SIG-M5 treated with dmso at 0.1 percent for 504 hours (cell line): ENCODE data around the gene FUBP3.

Experiments
- DNase-seq: peaks from one replicate; lab custom pipeline; 2025; ENCODE audit not compliant: unreplicated experiment; lab: John Stamatoyannopoulos, UW

FUBP3 gene

GRCh38 chr9:130633336-130634190 lies 54.2 kb downstream of the FUBP3 start:
- DNase-seq = no peak

DNA sequence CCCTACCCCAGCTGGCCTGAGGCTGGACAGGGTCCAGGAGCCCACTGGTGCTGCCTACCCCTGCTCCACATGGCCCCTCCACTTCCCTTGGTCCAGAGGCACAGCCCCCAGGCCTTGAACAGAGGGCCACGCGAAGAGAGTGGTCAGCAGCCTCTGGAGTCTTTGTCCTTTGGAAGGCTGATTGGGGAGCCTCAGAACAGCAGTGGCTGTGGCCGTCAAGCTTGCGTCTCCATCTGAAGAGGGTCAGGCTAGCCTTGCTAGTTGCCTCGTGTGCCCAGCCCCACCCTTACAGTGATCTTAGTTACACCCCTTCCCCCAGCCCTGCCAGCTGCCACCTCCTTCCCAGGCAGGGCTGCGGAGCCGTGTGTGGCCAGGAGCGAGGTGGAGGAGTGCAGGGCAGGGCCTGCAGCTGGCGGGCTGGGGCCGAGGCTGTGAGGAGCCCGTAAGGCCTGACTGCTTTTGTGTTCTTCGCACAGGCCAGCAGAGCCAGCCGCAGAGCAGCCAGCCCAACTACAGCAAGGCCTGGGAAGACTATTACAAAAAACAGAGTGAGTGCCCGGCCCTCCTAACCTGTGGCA lies 54.9 kb downstream of the FUBP3 start:
- no peak for DNase-seq

DNA sequence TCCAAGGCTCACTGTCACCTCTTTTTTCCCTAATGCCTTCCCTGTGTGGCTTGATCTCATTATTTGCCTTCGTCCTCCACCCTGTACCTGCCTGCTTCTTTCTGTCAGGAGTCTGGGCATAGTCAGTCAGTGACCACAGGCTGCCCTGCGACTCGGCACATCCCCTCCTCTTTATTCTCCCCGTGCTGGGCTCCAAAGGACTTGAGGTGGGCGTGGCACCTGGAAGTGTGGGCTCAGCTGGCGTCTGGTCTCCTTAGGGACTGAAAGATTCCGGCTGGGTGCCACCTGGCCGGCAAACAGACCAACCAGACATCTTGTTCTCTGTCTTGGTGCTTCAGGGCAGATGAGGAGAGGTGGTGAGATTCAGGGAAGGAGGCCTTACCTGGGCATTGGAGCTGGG lies 55.4 kb downstream of the FUBP3 start:
- DNase-seq = no peak

- DNase-seq = no peak
These were observed 55.9 kb downstream of the FUBP3 start for GRCh38 chr9:130635306-130635705.

DNA sequence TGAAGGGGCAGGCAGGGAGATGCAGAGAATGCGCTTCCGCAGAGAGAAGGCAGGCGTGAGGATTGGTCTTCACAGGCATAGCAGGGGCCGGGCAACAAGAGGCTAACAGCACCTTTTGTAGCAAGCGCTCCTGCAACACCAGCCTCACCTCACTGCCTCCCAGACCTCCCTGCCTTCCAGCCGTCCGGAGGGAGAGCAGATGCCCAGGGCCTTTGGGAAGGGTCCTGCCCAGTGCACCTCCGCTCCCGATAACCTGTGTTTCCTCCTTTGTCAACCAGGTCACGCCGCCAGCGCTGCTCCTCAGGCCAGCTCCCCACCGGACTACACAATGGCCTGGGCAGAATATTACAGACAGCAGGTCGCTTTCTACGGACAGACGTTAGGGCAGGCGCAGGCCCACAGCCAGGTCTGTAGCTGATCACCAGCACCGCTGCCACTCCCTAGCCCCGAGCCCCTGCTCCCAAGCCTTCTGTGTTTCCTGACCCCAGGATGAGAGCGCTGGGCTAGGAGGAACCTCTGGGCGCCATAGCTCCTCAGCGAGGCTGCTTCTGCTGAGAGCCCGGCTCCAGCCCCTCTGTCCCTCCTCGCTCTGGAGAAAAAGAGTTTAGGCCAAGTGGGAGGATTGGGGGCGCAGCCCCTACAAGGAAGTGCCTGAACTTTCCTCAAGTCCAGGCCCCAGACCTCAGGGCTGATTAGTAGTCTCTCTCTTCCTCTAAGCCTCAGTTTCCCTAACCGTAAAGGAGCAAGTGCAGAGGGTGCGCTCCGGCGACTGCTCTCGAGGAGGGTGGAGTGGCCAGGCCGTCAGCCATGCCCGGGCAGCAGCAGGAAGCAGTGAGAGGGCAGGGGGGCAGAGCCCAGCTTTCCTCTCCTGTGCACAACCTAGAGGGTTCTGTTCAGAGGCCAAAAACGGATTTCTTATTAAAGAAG lies 56.6 kb downstream of the FUBP3 start:
- DNase-seq = no peak

DNA sequence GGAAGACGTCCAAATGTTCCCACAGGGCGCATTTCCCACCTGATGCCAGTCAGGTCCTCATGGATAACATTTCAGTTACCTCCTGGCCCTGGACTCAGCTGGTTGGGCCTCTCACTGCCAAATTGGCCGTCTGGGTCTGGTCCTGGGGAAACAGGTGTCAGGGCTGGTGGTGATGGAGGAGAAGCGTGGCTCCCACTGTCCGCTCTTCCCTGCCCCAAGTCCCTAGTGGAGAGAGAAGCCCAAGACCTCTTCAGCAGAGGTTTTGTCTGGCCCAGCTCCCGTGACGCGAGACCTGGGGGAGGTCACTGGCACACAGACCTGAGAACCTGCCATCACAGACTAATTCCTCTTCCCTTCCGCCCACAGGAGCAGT lies 57.3 kb downstream of the FUBP3 start:
- no peak for DNase-seq

DNA sequence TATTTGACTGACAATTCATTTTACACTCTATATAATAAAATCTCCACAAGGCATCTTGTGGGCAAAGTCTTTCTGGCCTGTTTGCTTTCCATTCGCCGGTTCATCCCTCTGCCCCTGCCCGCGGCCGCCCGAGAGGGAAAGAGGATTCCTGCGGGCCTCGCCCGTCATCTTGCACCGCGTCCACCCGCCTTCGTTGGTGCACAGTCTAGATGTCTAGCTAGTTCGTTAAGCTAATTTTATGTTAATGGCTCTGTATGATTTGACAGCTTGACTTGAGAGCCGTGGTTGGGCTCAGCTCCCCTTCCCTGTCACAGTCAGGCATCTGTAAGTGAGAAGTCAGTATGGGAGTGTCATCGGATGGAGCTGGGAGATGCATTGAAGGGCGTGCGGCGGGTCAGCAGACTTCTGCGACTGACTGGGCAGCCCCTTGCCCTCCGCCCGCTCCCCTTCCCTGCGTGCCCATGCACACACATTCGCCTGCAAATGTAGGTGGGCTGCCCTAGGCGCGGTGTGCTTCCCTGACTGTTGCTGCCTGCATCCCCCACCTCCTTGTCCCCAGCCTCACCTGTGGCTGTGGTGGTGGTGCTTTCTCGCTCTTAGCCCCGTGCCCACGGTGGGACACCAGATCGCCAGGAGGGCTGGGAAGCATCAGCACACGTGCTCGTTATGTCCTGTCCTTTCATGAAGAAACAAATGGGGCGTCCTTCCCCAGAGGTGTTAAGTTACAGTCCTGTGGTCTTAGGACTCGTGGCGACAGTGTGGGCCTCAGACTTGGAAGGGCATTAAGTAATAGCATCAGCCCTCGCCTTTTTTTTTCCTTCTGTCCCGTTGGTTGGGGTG lies 59.1 kb downstream of the FUBP3 start:
- no peak for DNase-seq

GRCh38 chr9:130639124-130639765 lies 59.9 kb downstream of the FUBP3 start:
- DNase-seq = no peak

- no peak for DNase-seq
These were observed 60.6 kb downstream of the FUBP3 start for GRCh38 chr9:130639866-130640555.

GRCh38 chr9:130640681-130641080 lies 61.3 kb downstream of the FUBP3 start:
- DNase-seq = no peak

DNA sequence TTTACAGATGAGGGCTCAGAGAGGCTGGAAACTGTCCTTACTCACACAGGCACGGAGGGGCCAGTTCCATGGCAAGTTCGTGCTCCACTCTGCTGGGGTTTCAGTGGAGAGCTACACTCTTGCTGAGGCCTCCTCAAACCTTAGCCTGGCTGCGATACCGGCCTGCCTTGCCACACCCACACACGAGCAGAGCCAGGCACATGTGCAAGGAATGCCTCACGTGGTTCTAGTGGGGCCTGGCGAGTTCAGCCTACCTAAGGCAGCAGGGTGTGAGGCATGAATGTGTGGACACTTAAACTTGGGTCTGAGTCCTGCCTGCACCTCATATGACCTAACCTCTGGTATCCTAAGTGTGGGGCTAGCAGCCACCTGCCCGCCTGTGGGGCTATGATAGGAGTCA lies 63.5 kb downstream of the FUBP3 start:
- DNase-seq = no peak

- DNase-seq = no peak
These were observed 71.8 kb downstream of the FUBP3 start for GRCh38 chr9:130651221-130651620.

- no peak for DNase-seq
These were observed 72.4 kb downstream of the FUBP3 start for GRCh38 chr9:130651752-130652151.

DNA sequence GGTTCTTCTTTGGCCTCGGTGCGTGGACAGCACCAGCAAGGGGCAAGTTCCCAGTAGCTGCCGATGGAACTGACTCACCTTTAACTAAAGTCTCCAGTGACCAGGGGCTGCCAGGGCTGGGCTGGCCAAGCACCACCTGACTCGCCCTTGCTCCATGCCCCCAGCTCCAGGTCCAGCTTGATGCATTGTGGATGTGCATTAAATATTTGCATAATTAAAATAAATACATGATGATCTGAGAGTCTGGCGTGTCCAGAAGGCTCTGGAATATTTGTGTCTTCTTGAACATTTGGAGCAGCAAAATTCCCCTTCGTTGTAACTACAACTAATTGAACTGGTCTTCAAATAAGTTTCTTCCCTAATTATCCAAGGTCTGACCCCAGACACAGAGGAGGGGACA lies 75.5 kb downstream of the FUBP3 start:
- no peak for DNase-seq

DNA sequence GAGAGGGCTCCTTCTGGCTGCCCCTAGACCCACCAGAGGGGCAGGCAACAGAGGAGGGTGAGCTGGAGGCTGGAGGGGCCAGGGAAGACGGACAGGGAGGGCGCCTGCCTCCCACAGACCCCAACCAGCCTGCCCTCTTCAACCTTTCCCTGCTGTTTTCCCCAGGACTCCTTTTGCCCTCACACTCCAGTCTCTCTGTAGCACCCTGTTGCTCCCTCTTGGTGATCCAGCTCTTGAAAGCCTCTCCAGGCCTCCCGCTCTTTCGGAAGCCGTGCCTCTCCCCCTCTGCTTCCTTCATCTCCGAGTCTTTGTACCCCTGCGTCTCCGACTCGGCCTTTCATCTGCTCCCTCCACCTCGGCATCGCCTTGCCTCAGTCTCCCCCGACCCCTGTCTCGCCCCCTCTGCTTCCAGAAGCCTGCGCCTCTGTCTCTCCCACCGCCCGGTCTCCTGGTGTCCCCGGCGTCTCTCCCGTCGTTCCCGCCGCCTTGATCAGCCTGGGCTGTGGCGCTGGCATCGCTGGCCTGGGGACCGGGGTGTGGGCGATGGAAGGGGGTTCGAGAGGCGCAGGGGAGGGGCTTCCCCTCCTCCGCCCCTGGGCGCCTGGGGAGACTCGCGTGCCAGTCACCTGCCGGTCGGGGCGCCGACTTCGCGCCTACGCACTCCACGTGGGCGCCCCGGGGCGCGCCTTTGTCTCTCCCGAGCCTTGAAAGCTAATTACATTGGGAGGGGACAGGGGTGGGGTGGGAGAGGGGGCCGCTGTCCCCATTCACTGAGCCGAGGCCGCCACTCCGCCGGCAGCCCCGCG lies 79.7 kb downstream of the FUBP3 start:
- DNase-seq = no peak

DNA sequence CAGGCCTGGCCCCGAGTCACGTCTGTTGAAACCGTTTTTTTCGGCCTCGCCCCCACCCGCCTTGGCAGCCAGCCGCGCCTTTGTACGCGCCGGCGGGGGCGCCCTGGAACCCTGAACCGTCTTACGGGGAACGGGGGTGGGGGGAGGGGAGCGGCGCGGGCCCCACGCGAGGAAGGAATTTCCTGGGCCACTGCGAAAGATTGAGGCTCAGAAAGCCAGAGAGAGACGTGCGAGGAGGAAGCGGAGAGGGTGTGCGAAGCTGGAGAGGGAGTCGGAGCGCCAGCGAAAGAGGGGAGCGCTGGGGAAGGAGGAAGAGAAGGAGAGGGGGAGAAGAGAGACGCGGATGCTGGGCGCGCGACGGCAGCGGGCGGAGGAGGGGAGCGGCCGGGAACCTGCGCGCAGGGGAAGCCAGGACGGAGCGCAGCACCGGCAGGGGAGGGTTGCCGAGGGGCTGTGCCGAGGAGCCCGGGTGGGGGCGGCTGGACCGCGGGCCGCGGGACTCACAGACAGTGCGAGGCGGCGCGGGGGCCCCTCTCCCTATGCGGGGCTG lies 80.4 kb downstream of the FUBP3 start:
- no peak for DNase-seq

DNA sequence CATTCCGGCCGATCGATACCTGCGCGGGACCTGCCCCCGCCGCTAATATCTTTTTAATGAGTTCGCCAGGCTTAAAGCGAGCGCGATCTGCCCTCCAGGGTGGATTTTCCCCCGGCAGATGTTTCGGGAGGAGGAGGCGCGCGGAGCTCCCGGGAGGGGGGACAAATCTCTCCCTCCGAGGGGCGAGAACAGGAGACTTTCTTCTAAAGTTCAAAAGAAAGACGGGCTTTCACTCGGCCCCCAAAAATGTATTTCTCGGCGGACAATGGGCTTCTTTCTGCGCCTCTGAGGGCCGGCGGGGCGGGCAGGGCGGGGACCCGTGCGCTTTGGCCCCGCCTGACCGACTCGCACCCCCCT lies 80.9 kb downstream of the FUBP3 start:
- no peak for DNase-seq

- no peak for DNase-seq
These were observed 81.5 kb downstream of the FUBP3 start for GRCh38 chr9:130660683-130661450.
